ENCODE measurements around the gene TCEANC. TPM values are rescaled to one million over a fixed set of nuclear protein-coding genes. Genes with fewer than 3 reads are reported as not detected.

TCEANC gene
- total RNA-seq, 1 donor from 2014 or later, result 4.1 TPM

- peaks cover 16% of the 10 kb centered on the region for H3K9me3 Mint-ChIP-seq (ENCODE audit: low read depth)
- TF ChIP-seq CTCF (IDR thresholded peaks at IDR 0.05; ENCODE audit: unreplicated experiment), result no peak
Measured at GRCh38 chrX:13681595-13681994, 28.7 kb downstream of the TCEANC start.

DNA sequence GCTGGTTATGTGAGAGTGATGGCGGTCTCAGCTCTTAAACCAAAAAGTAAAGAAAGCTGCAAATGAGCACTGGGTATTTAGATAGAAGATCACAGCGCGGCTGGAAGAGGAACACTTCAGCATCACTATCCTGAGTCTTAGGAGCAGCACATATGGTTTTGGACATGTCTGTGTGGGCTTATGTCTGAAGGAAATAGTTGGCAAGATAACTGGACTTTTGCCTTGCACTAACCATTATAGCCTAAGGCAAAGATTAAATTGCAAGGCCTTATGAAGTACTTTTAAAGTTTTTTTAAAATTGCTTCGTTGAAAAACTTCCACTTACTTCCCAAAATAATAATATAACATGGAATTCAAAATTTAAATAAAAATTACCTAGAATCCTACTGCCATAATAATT is 31.4 kb downstream of the TCEANC start:
- H3K4me3 Mint-ChIP-seq (ENCODE audit: low read depth), result no peak overlapping the region
- H3K36me3 Mint-ChIP-seq (ENCODE audit: insufficient read depth), result no peaks in the 10 kb centered on the region
- no peak overlapping the region for H3K27ac Mint-ChIP-seq
- no peak for DNase-seq (ENCODE audit: low spot score, unreplicated experiment)
- H3K27me3 Mint-ChIP-seq, result peaks cover 3% of the 10 kb centered on the region
- peaks cover 2% of the 10 kb centered on the region for H3K4me1 Mint-ChIP-seq (ENCODE audit: low read depth)
- peaks cover 13% of the 10 kb centered on the region for H3K9me3 Mint-ChIP-seq (ENCODE audit: low read depth)
- no peak for TF ChIP-seq CTCF (IDR thresholded peaks at IDR 0.05; ENCODE audit: unreplicated experiment)

More at GRCh38 chrX:13681595-13681994, 28.7 kb downstream of the TCEANC start:
- no peaks in the 10 kb centered on the region for H3K4me1 Mint-ChIP-seq (ENCODE audit: low read depth)
- no peak overlapping the region for H3K4me3 Mint-ChIP-seq (ENCODE audit: low read depth)
- no peak for DNase-seq (ENCODE audit: low spot score, unreplicated experiment)
- no peaks in the 10 kb centered on the region for H3K27me3 Mint-ChIP-seq
- no peaks in the 10 kb centered on the region for H3K36me3 Mint-ChIP-seq (ENCODE audit: insufficient read depth)
- H3K27ac Mint-ChIP-seq, result no peak overlapping the region

DNA sequence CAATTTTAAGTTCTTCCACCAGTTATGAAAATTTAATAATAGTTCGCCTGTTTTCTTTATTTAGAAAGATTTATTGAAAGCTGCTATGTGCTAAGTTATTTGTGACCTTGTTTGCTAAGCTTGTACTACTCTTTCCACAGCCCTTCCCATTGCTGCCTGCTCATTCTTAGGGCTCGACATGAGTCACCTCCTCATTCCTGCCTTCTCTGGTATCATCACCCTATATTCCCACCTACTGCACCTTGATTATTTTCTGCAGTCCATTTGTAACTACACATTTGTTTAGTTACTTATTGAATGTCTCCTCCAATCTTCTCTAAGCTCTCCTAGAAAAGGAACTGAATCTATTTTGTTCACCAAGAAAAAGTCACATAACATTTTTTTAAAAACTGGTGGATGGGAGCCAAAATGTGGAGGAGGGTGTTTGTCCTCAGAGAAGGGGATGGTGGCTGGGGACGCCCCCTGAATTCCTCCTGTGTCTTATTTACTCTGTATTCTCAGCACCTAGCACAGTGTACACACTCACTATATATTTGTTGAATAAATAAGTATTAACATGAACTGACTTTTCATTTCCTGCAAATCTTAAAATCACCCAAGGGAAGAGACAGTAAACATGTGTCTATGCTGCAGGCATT is 32.3 kb downstream of the TCEANC start:
- no peak for TF ChIP-seq CTCF (IDR thresholded peaks at IDR 0.05; ENCODE audit: unreplicated experiment)
- peaks cover 3% of the 10 kb centered on the region for H3K27me3 Mint-ChIP-seq
- no peak overlapping the region for H3K4me3 Mint-ChIP-seq (ENCODE audit: low read depth)
- H3K27ac Mint-ChIP-seq, result no peak overlapping the region
- H3K36me3 Mint-ChIP-seq (ENCODE audit: insufficient read depth), result peaks cover under 1% of the 10 kb centered on the region
- DNase-seq (ENCODE audit: low spot score, unreplicated experiment), result no peak
- H3K4me1 Mint-ChIP-seq (ENCODE audit: low read depth), result peaks cover 3% of the 10 kb centered on the region
- H3K9me3 Mint-ChIP-seq (ENCODE audit: low read depth), result peaks cover 8% of the 10 kb centered on the region

- peaks cover 3% of the 10 kb centered on the region for H3K27me3 Mint-ChIP-seq
- H3K9me3 Mint-ChIP-seq (ENCODE audit: low read depth), result peaks cover 6% of the 10 kb centered on the region
- DNase-seq (ENCODE audit: low spot score, unreplicated experiment), result no peak
- H3K4me1 Mint-ChIP-seq (ENCODE audit: low read depth), result peaks cover 10% of the 10 kb centered on the region
- H3K4me3 Mint-ChIP-seq (ENCODE audit: low read depth), result no peak overlapping the region
- H3K36me3 Mint-ChIP-seq (ENCODE audit: insufficient read depth), result peaks cover 2% of the 10 kb centered on the region
- TF ChIP-seq CTCF (IDR thresholded peaks at IDR 0.05; ENCODE audit: unreplicated experiment), result no peak
- H3K27ac Mint-ChIP-seq, result no peak overlapping the region
Measured at GRCh38 chrX:13687203-13687602, 34.3 kb downstream of the TCEANC start.

DNA sequence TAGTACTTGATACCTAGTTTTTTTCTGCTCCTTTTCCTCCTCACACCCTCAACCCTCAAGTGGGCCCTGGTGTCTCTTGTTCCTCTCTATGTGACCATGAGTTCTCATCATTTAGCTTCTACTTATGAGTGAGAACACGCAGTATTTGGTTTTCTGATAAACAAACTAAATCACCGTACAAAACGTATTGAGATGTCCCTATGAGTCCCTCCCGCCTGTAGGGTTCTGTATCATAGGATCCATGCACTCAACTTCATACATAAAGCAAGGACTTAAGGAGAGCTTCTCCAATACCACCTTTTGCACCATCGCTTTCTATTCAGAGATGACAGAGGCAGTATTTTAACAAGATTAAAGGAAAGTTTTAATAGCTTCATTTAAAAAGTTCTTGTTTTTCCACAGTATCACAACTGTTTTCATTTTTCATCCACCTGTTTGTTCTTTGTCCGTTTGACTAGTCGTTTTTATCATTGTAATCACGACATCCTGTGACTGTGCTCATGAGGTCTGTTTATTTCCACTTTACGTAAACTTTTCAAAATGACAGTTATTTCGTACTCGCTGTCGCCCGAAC is 35.5 kb downstream of the TCEANC start:
- TF ChIP-seq CTCF (IDR thresholded peaks at IDR 0.05; ENCODE audit: unreplicated experiment), result no peak
- DNase-seq (ENCODE audit: low spot score, unreplicated experiment), result no peak
- peaks cover 3% of the 10 kb centered on the region for H3K36me3 Mint-ChIP-seq (ENCODE audit: insufficient read depth)
- H3K9me3 Mint-ChIP-seq (ENCODE audit: low read depth), result peaks cover 11% of the 10 kb centered on the region
- peak overlapping the region; percentile 94 for H3K27ac Mint-ChIP-seq
- peaks cover 3% of the 10 kb centered on the region for H3K27me3 Mint-ChIP-seq
- peaks cover 19% of the 10 kb centered on the region for H3K4me1 Mint-ChIP-seq (ENCODE audit: low read depth)
- H3K4me3 Mint-ChIP-seq (ENCODE audit: low read depth), result peak overlapping the region; percentile 89
